B cell (primary cell): ENCODE results near the gene PPM1G.

Experiments
- CTCF ChIP-seq: fragments of 200-600 bp; IDR thresholded peaks from one replicate; pipeline ENCODE4 v1.8.0; 2022; ENCODE audit warnings: antibody characterized with exemption, mild to moderate bottlenecking
- EZH2 ChIP-seq: IDR thresholded peaks from 2 replicates; pipeline ENCODE4 v1.6.1; 2012; ENCODE audit warnings: borderline replicate concordance, low read depth, mild to moderate bottlenecking, moderate library complexity, low read length; ENCODE audit not compliant: insufficient read depth, poor library complexity, severe bottlenecking

- TF ChIP-seq CTCF, result no peak
- no peak for TF ChIP-seq EZH2
Observed at GRCh38 chr2:27390822-27391679, 18.3 kb downstream of the PPM1G start.
